Trophoblast cell (in vitro differentiated cells and primary cell): ENCODE results near the gene PPFIBP2.

Experiments
- DNase-seq, 2 donors: peaks; one replicate each; pipeline ENCODE4 v3.0.0-alpha.2; 2016
- H2AFZ ChIP-seq: 2 replicates; pipeline ENCODE4 v1.6.1; 2013; ENCODE audit warnings: low read length, moderate library complexity, mild to moderate bottlenecking; ENCODE audit not compliant: insufficient read depth, poor library complexity
- H2AK5ac ChIP-seq: 2 replicates; pipeline ENCODE4 v1.6.1; 2013; ENCODE audit warnings: mild to moderate bottlenecking, low read length
- H2BK120ac ChIP-seq: 2 replicates; pipeline ENCODE4 v1.6.1; 2013; ENCODE audit warnings: low read length, mild to moderate bottlenecking, moderate library complexity; ENCODE audit not compliant: insufficient read depth, poor library complexity
- H2BK12ac ChIP-seq: 2 replicates; pipeline ENCODE4 v1.6.1; 2013; ENCODE audit warnings: mild to moderate bottlenecking, low read length, moderate library complexity
- H2BK5ac ChIP-seq: 2 replicates; pipeline ENCODE4 v1.6.1; 2013; ENCODE audit warnings: low read length, low read depth, moderate library complexity, mild to moderate bottlenecking; ENCODE audit not compliant: poor library complexity
- H3K14ac ChIP-seq: 2 replicates; pipeline ENCODE4 v1.6.1; 2013; ENCODE audit warnings: mild to moderate bottlenecking, low read length
- H3K18ac ChIP-seq: 2 replicates; pipeline ENCODE4 v1.6.1; 2013; ENCODE audit warnings: mild to moderate bottlenecking, low read length
- H3K23ac ChIP-seq: 2 replicates; pipeline ENCODE4 v1.6.1; 2013; ENCODE audit warnings: low read length
- H3K27ac ChIP-seq: 2 replicates; pipeline ENCODE4 v1.5.1; 2013; ENCODE audit warnings: low read depth, mild to moderate bottlenecking, inconsistent platforms, low read length, moderate library complexity
- H3K27me3 ChIP-seq: 2 replicates; pipeline ENCODE4 v1.6.1; 2013; ENCODE audit warnings: inconsistent platforms, mild to moderate bottlenecking, low read length, moderate library complexity; ENCODE audit not compliant: insufficient read depth
- H3K36me3 ChIP-seq, 2 experiments: 1 replicate in 1 of 2; 2 replicates in 1 of 2; pipeline ENCODE4 v1.6.1; 2013; ENCODE audit warnings: low read length in 2 of 2, mild to moderate bottlenecking in 2 of 2, moderate library complexity in 1 of 2; ENCODE audit not compliant: insufficient read depth in 2 of 2, control insufficient read depth in 1 of 2
- H3K4ac ChIP-seq: 2 replicates; pipeline ENCODE4 v1.6.1; 2013; ENCODE audit warnings: low read depth, mild to moderate bottlenecking, low read length, moderate library complexity
- H3K4me1 ChIP-seq, 2 experiments: 1 replicate in 1 of 2; 2 replicates in 1 of 2; pipeline ENCODE4 v1.6.1; 2013; ENCODE audit warnings: low read length in 2 of 2, mild to moderate bottlenecking in 2 of 2, moderate library complexity in 1 of 2; ENCODE audit not compliant: insufficient read depth in 2 of 2, control insufficient read depth in 1 of 2
- H3K4me2 ChIP-seq: 2 replicates; pipeline ENCODE4 v1.6.1; 2013; ENCODE audit warnings: inconsistent platforms, mild to moderate bottlenecking, low read length, moderate library complexity
- H3K4me3 ChIP-seq: 2 replicates; pipeline ENCODE4 v1.5.1; 2013; ENCODE audit warnings: mild to moderate bottlenecking, low read depth, low read length, inconsistent platforms
- H3K79me1 ChIP-seq: one replicate; pipeline ENCODE4 v1.6.1; 2013; ENCODE audit warnings: low read length
- H3K79me2 ChIP-seq: 2 replicates; pipeline ENCODE4 v1.6.1; 2013; ENCODE audit warnings: low read length, mild to moderate bottlenecking; ENCODE audit not compliant: control insufficient read depth, insufficient read depth, poor library complexity
- H3K9ac ChIP-seq: 2 replicates; pipeline ENCODE4 v1.6.1; 2013; ENCODE audit warnings: mild to moderate bottlenecking, low read length
- H3K9me3 ChIP-seq: 2 replicates; pipeline ENCODE4 v1.6.1; 2013; ENCODE audit warnings: low read depth, mild to moderate bottlenecking, control low read depth, inconsistent platforms, low read length; ENCODE audit not compliant: insufficient read depth
- H4K12ac ChIP-seq: 2 replicates; pipeline ENCODE4 v1.6.1; 2013; ENCODE audit warnings: low read depth, mild to moderate bottlenecking, low read length, moderate library complexity
- H4K8ac ChIP-seq: 2 replicates; pipeline ENCODE4 v1.6.1; 2013; ENCODE audit warnings: low read depth, mild to moderate bottlenecking, low read length, moderate library complexity
- H4K91ac ChIP-seq: one replicate; pipeline ENCODE4 v1.6.1; 2013; ENCODE audit warnings: low read depth, mild to moderate bottlenecking, low read length, moderate library complexity
- WGBS: extraction: QIAGEN DNeasy Blood & Tissue Kit; methylation state at CpG from one replicate; pipeline ENCODE4 v1.1.7; 2013; ENCODE audit warnings: missing lambda C conversion rate; ENCODE audit not compliant: insufficient read length, insufficient coverage; ENCODE audit errors: extremely low coverage; 5-methylcytosine and 5-hydroxymethylcytosine counted together

The PPFIBP2 gene

DNA sequence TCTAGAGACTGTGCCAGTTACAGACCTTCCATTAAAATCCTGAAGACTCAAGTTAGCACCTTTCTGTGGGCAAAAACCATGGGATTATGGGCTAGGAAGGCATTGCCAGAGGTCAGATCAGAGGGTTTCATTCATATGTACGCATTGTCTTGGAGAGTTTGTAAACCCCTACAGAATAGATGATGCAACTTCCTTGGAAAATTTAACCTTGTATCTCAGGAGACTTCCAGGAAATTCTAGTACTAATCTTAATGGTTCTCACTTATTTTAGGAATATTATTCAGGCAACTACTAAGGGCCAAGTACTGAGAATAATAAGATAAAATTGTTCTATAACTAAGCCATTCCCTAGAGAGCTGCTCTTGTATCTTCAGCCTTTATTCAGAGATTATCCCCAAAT lies 21.5 kb upstream of the PPFIBP2 start:
- no peak overlapping the region for H3K4me2 ChIP-seq
- no peaks in the 10 kb centered on the region for H3K79me2 ChIP-seq
- H2AK5ac ChIP-seq: no peak overlapping the region
- H2BK12ac ChIP-seq: no peak overlapping the region
- no peak overlapping the region for H2BK5ac ChIP-seq
- no peak overlapping the region for H4K12ac ChIP-seq
- H3K79me1 ChIP-seq: no peaks in the 10 kb centered on the region
- no peak overlapping the region for H2AFZ ChIP-seq
- H3K4me3 ChIP-seq: no peak overlapping the region
- no peak overlapping the region for H3K9ac ChIP-seq
- no peak overlapping the region for H2BK120ac ChIP-seq
- DNase-seq: no peak
- H4K91ac ChIP-seq: no peak overlapping the region
- H3K18ac ChIP-seq: no peak overlapping the region
- H3K27me3 ChIP-seq: no peaks in the 10 kb centered on the region
- no CpG with 5 or more reads among the region's 1 CpG for WGBS
- H3K23ac ChIP-seq: no peak overlapping the region
- no peaks in the 10 kb centered on the region for H3K9me3 ChIP-seq
- H4K8ac ChIP-seq: no peak overlapping the region
- H3K4me1 ChIP-seq: peaks cover 3 to 6% of the 10 kb centered on the region in 2 experiments
- no peak overlapping the region for H3K27ac ChIP-seq
- no peak overlapping the region for H3K4ac ChIP-seq
- H3K14ac ChIP-seq: no peak overlapping the region
- no peaks in the 10 kb centered on the region for H3K36me3 ChIP-seq

- H3K27ac ChIP-seq: no peak overlapping the region
- no peaks in the 10 kb centered on the region for H3K9me3 ChIP-seq
- H3K4me2 ChIP-seq: no peak overlapping the region
- no CpG with 5 or more reads among the region's 2 CpGs for WGBS
- H3K79me1 ChIP-seq: no peaks in the 10 kb centered on the region
- no peak for DNase-seq
- no peak overlapping the region for H2BK12ac ChIP-seq
- H3K23ac ChIP-seq: no peak overlapping the region
- H2AFZ ChIP-seq: no peak overlapping the region
- H3K9ac ChIP-seq: no peak overlapping the region
- H4K12ac ChIP-seq: no peak overlapping the region
- no peak overlapping the region for H3K4me3 ChIP-seq
- no peaks in the 10 kb centered on the region for H3K79me2 ChIP-seq
- H4K91ac ChIP-seq: no peak overlapping the region
- H2BK120ac ChIP-seq: no peak overlapping the region
- H3K4ac ChIP-seq: no peak overlapping the region
- H2BK5ac ChIP-seq: no peak overlapping the region
- H3K27me3 ChIP-seq: no peaks in the 10 kb centered on the region
- H3K18ac ChIP-seq: no peak overlapping the region
- no peak overlapping the region for H2AK5ac ChIP-seq
- no peaks in the 10 kb centered on the region for H3K36me3 ChIP-seq
- no peak overlapping the region for H4K8ac ChIP-seq
- H3K4me1 ChIP-seq: peaks cover 3 to 6% of the 10 kb centered on the region in 2 experiments
- no peak overlapping the region for H3K14ac ChIP-seq
Observed at GRCh38 chr11:7493670-7494069, 20.1 kb upstream of the PPFIBP2 start.

DNA sequence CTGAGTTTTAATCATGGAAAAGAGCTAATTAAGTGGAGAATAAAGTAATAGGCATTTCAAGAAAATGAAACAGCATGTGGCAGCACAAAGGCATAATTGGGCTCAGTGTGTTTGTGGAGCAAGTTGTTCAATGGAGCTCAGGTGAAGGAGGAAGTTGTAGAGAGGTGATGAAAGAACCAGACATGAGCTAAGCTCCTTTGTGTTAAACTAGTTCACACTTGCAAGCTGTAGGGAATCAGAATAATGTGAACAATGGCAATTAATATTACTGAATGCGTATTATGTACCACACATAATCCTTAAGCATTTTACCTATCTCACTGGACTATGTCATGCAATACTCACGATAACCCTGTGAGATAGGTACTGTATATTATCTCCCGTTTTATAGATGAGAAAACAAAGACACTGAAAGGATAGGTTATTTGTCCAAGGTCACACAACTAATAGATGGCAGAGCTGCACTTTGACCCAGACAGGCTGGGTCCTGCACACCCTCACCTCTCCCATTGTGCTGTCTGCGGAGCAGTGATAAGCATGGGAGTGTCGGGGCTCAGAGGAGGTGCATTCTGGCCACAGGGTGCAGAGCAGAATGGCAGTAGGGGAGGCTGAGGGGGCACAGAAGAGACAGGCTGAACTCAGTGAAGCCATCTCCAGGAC lies 19.6 kb upstream of the PPFIBP2 start:
- Histone ChIP-seq H3K27me3 (no peaks in the 10 kb centered on the region), H3K4me1 (peaks cover 3 to 6% of the 10 kb centered on the region in 2 experiments), H4K8ac (no peak overlapping the region)

DNA sequence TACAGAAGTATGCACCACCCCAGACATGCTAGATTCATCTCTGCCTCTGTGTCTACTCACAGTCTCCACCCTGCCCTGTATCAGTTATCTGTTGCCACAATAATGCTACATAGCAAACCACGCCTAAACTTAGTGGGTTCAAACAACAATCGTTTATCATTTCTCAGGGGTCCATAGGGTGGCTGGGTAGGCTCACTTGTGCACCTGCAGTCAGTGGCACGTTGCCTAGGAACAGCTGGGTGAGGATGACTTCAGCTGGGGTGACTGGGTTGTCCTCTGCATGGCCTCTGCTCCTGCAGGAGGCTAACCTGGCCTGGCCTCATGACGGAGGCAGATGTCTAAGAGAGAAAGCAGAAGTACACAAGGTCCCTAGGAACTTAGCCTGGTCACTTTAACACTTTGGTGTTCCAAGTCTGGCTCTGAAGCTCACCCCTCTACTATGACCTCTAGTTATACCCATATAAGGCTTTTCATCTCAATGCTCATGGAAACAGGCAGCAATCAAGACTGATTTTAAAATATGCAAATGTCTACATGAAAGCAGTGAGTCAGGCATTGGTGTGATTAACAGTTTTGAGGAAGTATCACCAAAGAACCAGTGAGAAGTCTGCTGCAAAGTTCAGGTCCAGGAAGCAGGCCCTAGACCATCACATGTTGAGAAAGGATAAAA lies 17.8 kb upstream of the PPFIBP2 start:
- no peak overlapping the region for H2BK120ac ChIP-seq
- no peaks in the 10 kb centered on the region for H3K9me3 ChIP-seq
- no peak overlapping the region for H4K12ac ChIP-seq
- H3K23ac ChIP-seq: no peak overlapping the region
- no peak overlapping the region for H3K4ac ChIP-seq
- H3K9ac ChIP-seq: no peak overlapping the region
- no peak overlapping the region for H4K91ac ChIP-seq
- no peak overlapping the region for H3K18ac ChIP-seq
- H3K14ac ChIP-seq: no peak overlapping the region
- H3K27me3 ChIP-seq: no peaks in the 10 kb centered on the region
- peaks cover 3% of the 10 kb centered on the region for H3K79me1 ChIP-seq
- H2AFZ ChIP-seq: no peak overlapping the region
- H2BK12ac ChIP-seq: no peak overlapping the region
- peak in 1 of 2 donors; percentile 9 for DNase-seq
- no peaks in the 10 kb centered on the region for H3K79me2 ChIP-seq
- H3K27ac ChIP-seq: no peak overlapping the region
- no peak overlapping the region for H2BK5ac ChIP-seq
- no CpG with 5 or more reads among the region's 4 CpGs for WGBS
- no peak overlapping the region for H3K4me2 ChIP-seq
- H3K4me1 ChIP-seq: peaks cover 4 to 11% of the 10 kb centered on the region in 2 experiments
- H3K4me3 ChIP-seq: no peak overlapping the region
- no peaks in the 10 kb centered on the region for H3K36me3 ChIP-seq
- no peak overlapping the region for H4K8ac ChIP-seq
- H2AK5ac ChIP-seq: no peak overlapping the region

More for the DNA sequence above, 19.6 kb upstream of the PPFIBP2 start:
- Histone ChIP-seq H3K4me2 (no peak overlapping the region), H2AFZ (no peak overlapping the region), H4K12ac (no peak overlapping the region), H3K14ac (peak overlapping the region; percentile 49), H4K91ac (no peak overlapping the region), H3K23ac (no peak overlapping the region), H3K79me1 (no peaks in the 10 kb centered on the region), H2BK120ac (no peak overlapping the region), H3K4ac (no peak overlapping the region), H3K36me3 (no peaks in the 10 kb centered on the region), H3K27ac (no peak overlapping the region), H2BK5ac (no peak overlapping the region), H3K4me3 (no peak overlapping the region), H2AK5ac (no peak overlapping the region), H3K79me2 (no peaks in the 10 kb centered on the region), H3K18ac (peak overlapping the region; percentile 35), H3K9ac (no peak overlapping the region), H2BK12ac (peak overlapping the region; percentile 36), H3K9me3 (no peaks in the 10 kb centered on the region)
- no peak for DNase-seq
- no CpG with 5 or more reads among the region's 5 CpGs for WGBS
